ENCODE measurements around the gene SEPTIN7. TPM values are rescaled to one million over a fixed set of nuclear protein-coding genes. Genes with fewer than 3 reads are reported as not detected.

The SEPTIN7 gene
- total and polyA plus RNA-seq, 2 of the 4 experiments (the other 2 are of a cell fraction) = 150 to 239 TPM

- TF ChIP-seq MAZ (IDR thresholded peaks at IDR 0.05; ENCODE audit: borderline replicate concordance, low read depth, low read length) = no peak
Measured at GRCh38 chr7:35804231-35804970, 3.5 kb downstream of the SEPTIN7 start (continued).

GRCh38 chr7:35805876-35806275 is 5.0 kb downstream of the SEPTIN7 start:
- Histone ChIP-seq H2BK120ac (ENCODE audit: low read depth, low read length) (no peak overlapping the region), H3K14ac (replicated peaks; ENCODE audit: low read depth, low read length) (no peak overlapping the region), H2BK20ac (ENCODE audit: low read depth, low read length) (no peak overlapping the region), H2AK5ac (ENCODE audit: low read depth, low read length) (no peak overlapping the region), H3K4ac (ENCODE audit: low read depth, low read length) (no peak overlapping the region), H4K8ac (ENCODE audit: low read depth in 2 of 2, low read length in 2 of 2) (no peak overlapping the region), H4K91ac (ENCODE audit: insufficient read depth, low read depth, low read length) (no peak overlapping the region), H2AK9ac (replicated peaks; ENCODE audit: low read depth, low read length, poor library complexity) (no peak overlapping the region), H3K9me3 (ENCODE audit: control insufficient read depth, insufficient read depth, low read length) (no peaks in the 10 kb centered on the region), H3K18ac (ENCODE audit: low read depth, low read length) (no peak overlapping the region), H4K20me1 (ENCODE audit: insufficient read depth, low read length) (peaks cover 88% of the 10 kb centered on the region), H2AFZ (replicated peaks; ENCODE audit: low read length, poor library complexity) (no peak overlapping the region), H3K27ac (ENCODE audit: insufficient read depth, low read length) (no peak overlapping the region), H3K9me1 (ENCODE audit: insufficient read depth, low read length) (peaks cover 3% of the 10 kb centered on the region; the same call in 1 of the 2 replicates), H3K4me1 (ENCODE audit: control insufficient read depth, insufficient read depth, low read length) (peaks cover 4% of the 10 kb centered on the region; the same call in 1 of the 2 replicates), H3K27me3 (ENCODE audit: control insufficient read depth, insufficient read depth, low read length) (no peaks in the 10 kb centered on the region), H3K23ac (ENCODE audit: low read depth, low read length) (no peak overlapping the region), H3K4me2 (ENCODE audit: low read depth, low read length) (no peak overlapping the region), H2BK15ac (ENCODE audit: low read depth, low read length) (no peak overlapping the region), H3K79me1 (ENCODE audit: low read depth in 1 of 2, low read length in 2 of 2) (peaks cover 0 to 13% of the 10 kb centered on the region in 2 experiments; a peak in 2 of 4 replicates), H3K9ac (ENCODE audit: low read depth, low read length) (no peak overlapping the region), H3K56ac (ENCODE audit: extremely low read depth, insufficient read depth, low read length) (no peak overlapping the region), H2BK5ac (ENCODE audit: low read depth, low read length, poor library complexity, severe bottlenecking) (no peak overlapping the region), H4K5ac (ENCODE audit: low read depth, low read length) (no peak overlapping the region), H3K36me3 (ENCODE audit: control insufficient read depth, insufficient read depth, low read length) (no peaks in the 10 kb centered on the region), H3K4me3 (ENCODE audit: insufficient read depth, low read depth, low read length) (no peak overlapping the region)
- TF ChIP-seq CHD1 (IDR thresholded peaks at IDR 0.05; ENCODE audit: low read depth, low read length) (no peak), SMC3 (IDR thresholded peaks at IDR 0.05; ENCODE audit: low read depth, low read length) (no peak), BHLHE40 (IDR thresholded peaks at IDR 0.05; ENCODE audit: low read depth, low read length) (no peak), ELK1 (IDR thresholded peaks at IDR 0.05; ENCODE audit: borderline replicate concordance, low read depth, low read length) (no peak), MXI1 (IDR thresholded peaks at IDR 0.05; ENCODE audit: borderline replicate concordance, low read depth, low read length) (peak; percentile 61; the same call in 1 of the 2 replicates), CTCF (conservative IDR thresholded peaks at IDR 0.05; ENCODE audit: low read depth, low read length) (no peak), RFX5 (IDR thresholded peaks at IDR 0.05; ENCODE audit: low read depth, low read length) (no peak), USF2 (IDR thresholded peaks at IDR 0.05; ENCODE audit: low read depth, low read length) (no peak), RCOR1 (IDR thresholded peaks at IDR 0.05; ENCODE audit: insufficient replicate concordance, low read length) (no peak), FOS (IDR thresholded peaks at IDR 0.05; ENCODE audit: low read depth, low read length) (no peak), MAFK (IDR thresholded peaks at IDR 0.05; ENCODE audit: low read depth, low read length) (no peak), CEBPB (IDR thresholded peaks at IDR 0.05; ENCODE audit: low read depth, low read length) (0 out of 2 replicates have a peak, but pooled peaks have one; percentile 9)
- ChIA-PET CTCF (no interaction called here), POLR2A (ENCODE audit: unreplicated experiment) (no interaction called here)
- WGBS, 2 experiments (ENCODE audit: extremely low coverage in 2 of 2, insufficient read length in 1 of 2) = no CpG with 5 or more reads among the region's 3 CpGs
- intact Hi-C loops (cut with micrococcal nuclease) = no loop called here
- in situ Hi-C loops (cut with MboI; ENCODE audit: low sequenced_read_pairs) = no loop called here
- DNase-seq (no peak), ATAC-seq (ENCODE audit: low read depth) (no peak)
- dilution Hi-C loops (cut with HindIII; ENCODE audit: low sequenced_read_pairs, unreplicated experiment) = no loop called here
- no TSS peak for BruUV-seq (replicated peaks)
